ENCODE results near the gene TMEM245.

The TMEM245 gene

GRCh38 chr9:109101810-109102209 is 17.9 kb downstream of the TMEM245 start:
- no peak for DNase-seq (ENCODE audit: low read depth, low spot score)

GRCh38 chr9:109101202-109101595 is 18.5 kb downstream of the TMEM245 start:
- DNase-seq (ENCODE audit: low read depth, low spot score): no peak

GRCh38 chr9:109100543-109101201 is 19.1 kb downstream of the TMEM245 start:
- no peak for DNase-seq (ENCODE audit: low read depth, low spot score)

- DNase-seq (ENCODE audit: low read depth, low spot score): no peak
These were observed 20.8 kb downstream of the TMEM245 start for GRCh38 chr9:109098960-109099308.

- no peak for DNase-seq (ENCODE audit: low read depth, low spot score)
These were observed 21.4 kb downstream of the TMEM245 start for GRCh38 chr9:109098171-109098959.

GRCh38 chr9:109097146-109097545 is 22.6 kb downstream of the TMEM245 start:
- DNase-seq (ENCODE audit: low read depth, low spot score): no peak

GRCh38 chr9:109095321-109095720 is 24.4 kb downstream of the TMEM245 start:
- no peak for DNase-seq (ENCODE audit: low read depth, low spot score)

GRCh38 chr9:109094268-109094667 is 25.5 kb downstream of the TMEM245 start:
- DNase-seq (ENCODE audit: low read depth, low spot score): no peak

GRCh38 chr9:109092587-109092986 is 27.2 kb downstream of the TMEM245 start:
- no peak for DNase-seq (ENCODE audit: low read depth, low spot score)

- DNase-seq (ENCODE audit: low read depth, low spot score): no peak
These were observed 27.6 kb downstream of the TMEM245 start for GRCh38 chr9:109092051-109092580.

GRCh38 chr9:109088221-109088620 is 31.5 kb downstream of the TMEM245 start:
- DNase-seq (ENCODE audit: low read depth, low spot score): no peak

- no peak for DNase-seq (ENCODE audit: low read depth, low spot score)
These were observed 32.0 kb downstream of the TMEM245 start for GRCh38 chr9:109087795-109088194.

GRCh38 chr9:109086221-109086620 is 33.5 kb downstream of the TMEM245 start:
- no peak for DNase-seq (ENCODE audit: low read depth, low spot score)

GRCh38 chr9:109085510-109085909 is 34.2 kb downstream of the TMEM245 start:
- DNase-seq (ENCODE audit: low read depth, low spot score): no peak

GRCh38 chr9:109083813-109084405 is 35.8 kb downstream of the TMEM245 start:
- DNase-seq (ENCODE audit: low read depth, low spot score): no peak

GRCh38 chr9:109083141-109083540 is 36.6 kb downstream of the TMEM245 start:
- DNase-seq (ENCODE audit: low read depth, low spot score): no peak

- no peak for DNase-seq (ENCODE audit: low read depth, low spot score)
These were observed 37.6 kb downstream of the TMEM245 start for GRCh38 chr9:109082091-109082620.

GRCh38 chr9:109074236-109074889 is 45.4 kb downstream of the TMEM245 start:
- DNase-seq (ENCODE audit: low read depth, low spot score): no peak

GRCh38 chr9:109072821-109073435 is 46.8 kb downstream of the TMEM245 start:
- DNase-seq (ENCODE audit: low read depth, low spot score): no peak

- DNase-seq (ENCODE audit: low read depth, low spot score): no peak
These were observed 47.5 kb downstream of the TMEM245 start for GRCh38 chr9:109072133-109072692.

GRCh38 chr9:109068764-109069163 is 51.0 kb downstream of the TMEM245 start:
- no peak for DNase-seq (ENCODE audit: low read depth, low spot score)
